ENCODE measurements around the gene MACROD2. TPM values are rescaled to one million over a fixed set of nuclear protein-coding genes. Genes with fewer than 3 reads are reported as not detected.

Gene MACROD2
- total RNA-seq, 4 donors from 2014 or later, result 10.0 to 24.0 (median 17.0) TPM

DNA sequence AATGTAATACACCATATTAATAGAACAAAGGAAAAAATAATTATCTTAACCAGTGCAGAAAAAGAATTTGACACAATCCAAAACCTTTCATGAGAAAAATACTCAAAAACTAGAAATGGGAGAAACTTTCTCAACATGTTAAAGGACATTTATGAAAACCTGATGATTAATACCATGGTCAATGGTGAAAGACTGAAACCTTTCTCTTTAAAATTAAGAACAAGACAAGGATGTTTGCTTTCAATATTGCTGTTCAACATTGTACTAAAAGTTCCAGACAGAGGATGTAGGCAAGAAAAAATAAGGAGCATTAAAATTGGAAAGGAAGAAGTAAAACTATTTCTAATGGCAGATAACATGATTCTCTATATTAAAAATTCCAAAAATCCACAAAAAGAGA is 1323.4 kb downstream of the MACROD2 start:
- TF ChIP-seq, protein P1, sequence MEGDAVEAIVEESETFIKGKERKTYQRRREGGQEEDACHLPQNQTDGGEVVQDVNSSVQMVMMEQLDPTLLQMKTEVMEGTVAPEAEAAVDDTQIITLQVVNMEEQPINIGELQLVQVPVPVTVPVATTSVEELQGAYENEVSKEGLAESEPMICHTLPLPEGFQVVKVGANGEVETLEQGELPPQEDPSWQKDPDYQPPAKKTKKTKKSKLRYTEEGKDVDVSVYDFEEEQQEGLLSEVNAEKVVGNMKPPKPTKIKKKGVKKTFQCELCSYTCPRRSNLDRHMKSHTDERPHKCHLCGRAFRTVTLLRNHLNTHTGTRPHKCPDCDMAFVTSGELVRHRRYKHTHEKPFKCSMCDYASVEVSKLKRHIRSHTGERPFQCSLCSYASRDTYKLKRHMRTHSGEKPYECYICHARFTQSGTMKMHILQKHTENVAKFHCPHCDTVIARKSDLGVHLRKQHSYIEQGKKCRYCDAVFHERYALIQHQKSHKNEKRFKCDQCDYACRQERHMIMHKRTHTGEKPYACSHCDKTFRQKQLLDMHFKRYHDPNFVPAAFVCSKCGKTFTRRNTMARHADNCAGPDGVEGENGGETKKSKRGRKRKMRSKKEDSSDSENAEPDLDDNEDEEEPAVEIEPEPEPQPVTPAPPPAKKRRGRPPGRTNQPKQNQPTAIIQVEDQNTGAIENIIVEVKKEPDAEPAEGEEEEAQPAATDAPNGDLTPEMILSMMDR (IDR thresholded peaks at IDR 0.05), result no peak
- no peak for TF ChIP-seq POLR2A (IDR thresholded peaks at IDR 0.05)
- no peak overlapping the region for H3K4me3 ChIP-seq (ENCODE audit: low read depth, poor library complexity, severe bottlenecking)
- no peak for DNase-seq (ENCODE audit: low spot score in 2 of 2)
- intact Hi-C loops (cut with DNase I; ENCODE audit: low total_unique reads), result no loop called here

DNA sequence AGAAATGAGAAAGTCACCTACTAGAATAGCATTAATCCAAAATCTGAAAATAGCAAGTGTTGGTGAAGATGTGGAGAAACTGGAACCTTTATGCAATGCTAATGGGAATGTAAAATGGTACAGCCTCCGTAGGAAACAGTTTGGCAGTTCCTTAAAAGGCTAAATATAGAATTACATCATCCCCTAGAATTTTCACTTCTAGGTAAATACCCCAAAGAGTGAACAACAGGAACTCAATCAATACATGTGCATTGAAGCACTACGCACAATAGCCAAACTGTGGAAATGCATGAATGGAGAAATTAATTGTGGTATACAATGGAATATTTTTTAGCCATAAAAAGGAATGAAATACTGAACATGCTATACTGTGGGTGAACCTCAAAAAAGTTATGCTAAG is 1324.1 kb downstream of the MACROD2 start:
- TF ChIP-seq, protein P1 (IDR thresholded peaks at IDR 0.05), result no peak
- no peak for TF ChIP-seq POLR2A (IDR thresholded peaks at IDR 0.05)
- no peak overlapping the region for H3K4me3 ChIP-seq (ENCODE audit: low read depth, poor library complexity, severe bottlenecking)
- 80 to 95% methylated on average over 2 of the region's 2 CpGs for WGBS, 2 donors
- intact Hi-C loops (cut with DNase I; ENCODE audit: low total_unique reads), result no loop called here
- DNase-seq (ENCODE audit: low spot score in 2 of 2), result no peak

DNA sequence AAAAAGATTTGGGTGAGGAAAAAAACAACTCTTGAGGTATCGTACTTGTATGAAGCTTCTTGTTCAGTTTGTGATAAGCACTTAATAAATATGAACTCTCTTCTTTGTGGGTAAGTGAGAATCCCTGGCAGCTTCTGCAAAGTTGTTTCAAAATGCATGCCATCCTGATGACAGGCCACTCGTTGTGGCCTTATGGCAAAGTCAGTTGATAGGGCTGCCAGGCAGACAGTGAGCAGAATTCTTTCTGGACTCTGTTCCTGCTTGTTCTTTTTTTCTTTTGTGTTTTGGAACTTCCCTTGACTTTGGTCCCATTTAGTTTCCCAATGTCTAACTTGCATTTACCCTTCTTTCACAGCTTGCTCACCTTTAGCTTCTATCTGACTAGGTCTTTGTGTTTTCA is 1325.6 kb downstream of the MACROD2 start:
- TF ChIP-seq, protein P1 (IDR thresholded peaks at IDR 0.05), result no peak
- no peak for TF ChIP-seq POLR2A (IDR thresholded peaks at IDR 0.05)
- 34 to 36% methylated on average over 2 of the region's 2 CpGs for WGBS, 2 donors
- intact Hi-C loops (cut with DNase I; ENCODE audit: low total_unique reads), result no loop called here
- no peak overlapping the region for H3K4me3 ChIP-seq (ENCODE audit: low read depth, poor library complexity, severe bottlenecking)
- no peak for DNase-seq (ENCODE audit: low spot score in 2 of 2)

DNA sequence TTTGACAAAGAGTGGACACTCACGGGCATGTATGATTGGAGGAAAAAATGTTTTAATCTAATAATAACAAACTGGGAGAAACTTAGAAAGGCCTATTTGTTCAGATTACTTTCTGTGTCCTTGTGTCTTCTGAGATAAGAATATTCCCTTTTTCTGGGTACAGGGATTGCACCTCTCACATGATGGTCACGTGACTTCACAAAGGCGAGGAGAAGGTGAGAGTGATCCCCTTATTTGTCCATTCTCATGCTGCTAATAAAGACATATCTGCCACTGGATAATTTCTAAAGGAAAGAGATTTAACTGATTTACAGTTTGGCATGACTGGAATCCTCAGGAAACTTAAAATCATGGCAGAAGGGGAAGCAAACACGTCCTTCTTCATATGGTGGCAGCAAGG is 1331.8 kb downstream of the MACROD2 start:
- WGBS, 2 donors, result 91 to 93% methylated on average over 4 of the region's 4 CpGs
- TF ChIP-seq, protein P1 (IDR thresholded peaks at IDR 0.05), result no peak
- no peak for TF ChIP-seq POLR2A (IDR thresholded peaks at IDR 0.05)
- H3K4me3 ChIP-seq (ENCODE audit: low read depth, poor library complexity, severe bottlenecking), result no peak overlapping the region
- intact Hi-C loops (cut with DNase I; ENCODE audit: low total_unique reads), result no loop called here
- DNase-seq (ENCODE audit: low spot score in 2 of 2), result no peak

DNA sequence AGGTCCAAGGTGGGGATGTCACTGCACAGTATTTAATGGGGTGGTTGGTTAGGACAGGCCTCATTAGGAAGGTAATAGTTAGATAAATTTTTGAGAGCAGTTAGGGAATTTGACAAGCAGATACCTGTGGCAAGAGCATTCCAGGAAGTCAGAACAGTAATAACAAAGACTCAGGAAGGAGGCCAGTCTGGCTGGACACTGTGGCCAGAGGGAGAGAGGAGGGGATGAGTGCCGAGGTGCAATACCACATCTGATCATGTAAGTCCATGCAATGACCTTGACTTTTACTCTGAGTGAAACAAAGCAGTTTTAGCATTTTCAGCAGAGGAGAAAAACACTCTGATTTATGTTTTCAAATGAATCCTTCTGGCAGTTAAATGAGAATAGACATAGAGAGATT is 1332.8 kb downstream of the MACROD2 start:
- WGBS, 2 donors, result 60 to 84% methylated on average over 1 of the region's 1 CpG
- H3K4me3 ChIP-seq (ENCODE audit: low read depth, poor library complexity, severe bottlenecking), result no peak overlapping the region
- intact Hi-C loops (cut with DNase I; ENCODE audit: low total_unique reads), result no loop called here
- DNase-seq (ENCODE audit: low spot score in 2 of 2), result no peak
- no peak for TF ChIP-seq POLR2A (IDR thresholded peaks at IDR 0.05)
- TF ChIP-seq, protein P1 (IDR thresholded peaks at IDR 0.05), result no peak

DNA sequence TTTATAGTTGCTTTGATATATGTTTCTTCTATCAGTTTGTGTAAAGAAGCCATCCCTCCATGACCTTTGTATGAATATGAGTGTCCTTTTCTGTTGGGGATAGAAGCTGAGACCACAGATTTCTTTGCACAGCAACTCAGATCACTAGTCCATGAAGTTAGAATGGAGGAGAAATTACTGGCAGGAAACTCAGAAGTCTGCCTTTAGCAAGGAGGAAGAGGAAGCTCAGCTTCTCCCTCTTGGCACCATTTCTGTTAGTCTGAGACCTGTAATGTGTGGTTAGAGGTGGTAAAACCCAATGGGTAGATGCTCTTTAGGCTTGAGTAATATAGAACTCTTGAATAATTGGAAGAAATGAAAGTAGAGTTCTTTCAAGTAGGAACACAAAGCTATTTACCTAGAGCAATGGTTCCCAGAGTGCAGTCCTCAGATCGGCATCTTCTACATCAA is 1337.4 kb downstream of the MACROD2 start:
- no peak for TF ChIP-seq POLR2A (IDR thresholded peaks at IDR 0.05)
- TF ChIP-seq, protein P1 (IDR thresholded peaks at IDR 0.05), result no peak
- DNase-seq (ENCODE audit: low spot score in 2 of 2), result no peak
- H3K4me3 ChIP-seq (ENCODE audit: low read depth, poor library complexity, severe bottlenecking), result no peak overlapping the region
- WGBS, 2 donors, result 92 to 97% methylated on average over 1 of the region's 1 CpG
- intact Hi-C loops (cut with DNase I; ENCODE audit: low total_unique reads), result no loop called here
